Measurements from ENCODE around the gene KMT2C.

The KMT2C gene

GRCh38 chr7:152173372-152174070 lies 262.3 kb downstream of the KMT2C start:
- no peak overlapping the region for H2AFZ ChIP-seq (ENCODE audit: low read length)
- no peaks in the 10 kb centered on the region for H3K9me3 ChIP-seq (ENCODE audit: insufficient read depth, low read depth, low read length)
- H3F3A ChIP-seq (ENCODE audit: low read depth): no peaks in the 10 kb centered on the region
- peaks cover 46% of the 10 kb centered on the region for H3K36me3 ChIP-seq (ENCODE audit: insufficient read depth, low read length)
- H3K4me3 ChIP-seq (ENCODE audit: low read length, poor library complexity, severe bottlenecking): no peak overlapping the region
- H3K9me2 ChIP-seq (replicated peaks; ENCODE audit: low read depth, low read length): no peaks in the 10 kb centered on the region
- no peak overlapping the region for H3K4me2 ChIP-seq (ENCODE audit: low read depth, low read length, poor library complexity, severe bottlenecking)
- no peaks in the 10 kb centered on the region for H3K79me2 ChIP-seq (ENCODE audit: insufficient read depth, low read length)
- no peaks in the 10 kb centered on the region for H3K4me1 ChIP-seq (ENCODE audit: insufficient read depth, low read length, poor library complexity, severe bottlenecking)
- TF ChIP-seq EZH2phosphoT487 (IDR thresholded peaks at IDR 0.05; ENCODE audit: borderline replicate concordance) (no peak), CTCF (conservative IDR thresholded peaks at IDR 0.05; ENCODE audit: low read length) (peak; percentile 34; the same call in 1 of the 2 replicates)
- no peaks in the 10 kb centered on the region for H4K20me1 ChIP-seq (ENCODE audit: insufficient read depth, low read length, poor library complexity, severe bottlenecking)
- H3K9ac ChIP-seq (ENCODE audit: low read depth, low read length, poor library complexity, severe bottlenecking): no peak overlapping the region
- H3K27me3 ChIP-seq (ENCODE audit: insufficient read depth, low read length, poor library complexity, severe bottlenecking): no peaks in the 10 kb centered on the region

GRCh38 chr7:152162287-152162686 lies 273.5 kb downstream of the KMT2C start:
- Histone ChIP-seq H2AFZ (ENCODE audit: low read length) (no peak overlapping the region), H3F3A (ENCODE audit: low read depth) (no peaks in the 10 kb centered on the region), H3K4me3 (ENCODE audit: low read length, poor library complexity, severe bottlenecking) (no peak overlapping the region), H3K9me3 (ENCODE audit: insufficient read depth, low read depth, low read length) (no peaks in the 10 kb centered on the region), H3K27me3 (ENCODE audit: insufficient read depth, low read length, poor library complexity, severe bottlenecking) (no peaks in the 10 kb centered on the region), H3K4me1 (ENCODE audit: insufficient read depth, low read length, poor library complexity, severe bottlenecking) (no peaks in the 10 kb centered on the region), H3K9me2 (replicated peaks; ENCODE audit: low read depth, low read length) (no peaks in the 10 kb centered on the region), H3K4me2 (ENCODE audit: low read depth, low read length, poor library complexity, severe bottlenecking) (no peak overlapping the region), H4K20me1 (ENCODE audit: insufficient read depth, low read length, poor library complexity, severe bottlenecking) (no peaks in the 10 kb centered on the region), H3K36me3 (ENCODE audit: insufficient read depth, low read length) (peaks cover 87% of the 10 kb centered on the region), H3K9ac (ENCODE audit: low read depth, low read length, poor library complexity, severe bottlenecking) (no peak overlapping the region), H3K79me2 (ENCODE audit: insufficient read depth, low read length) (no peaks in the 10 kb centered on the region)
- TF ChIP-seq CTCF (conservative IDR thresholded peaks at IDR 0.05; ENCODE audit: low read length) (no peak), EZH2phosphoT487 (IDR thresholded peaks at IDR 0.05; ENCODE audit: borderline replicate concordance) (no peak)

GRCh38 chr7:152161171-152161570 lies 274.6 kb downstream of the KMT2C start:
- Histone ChIP-seq H4K20me1 (ENCODE audit: insufficient read depth, low read length, poor library complexity, severe bottlenecking) (no peaks in the 10 kb centered on the region), H3K4me1 (ENCODE audit: insufficient read depth, low read length, poor library complexity, severe bottlenecking) (no peaks in the 10 kb centered on the region), H3K36me3 (ENCODE audit: insufficient read depth, low read length) (peaks cover 85% of the 10 kb centered on the region), H3K79me2 (ENCODE audit: insufficient read depth, low read length) (no peaks in the 10 kb centered on the region), H3K9ac (ENCODE audit: low read depth, low read length, poor library complexity, severe bottlenecking) (no peak overlapping the region), H2AFZ (ENCODE audit: low read length) (no peak overlapping the region), H3F3A (ENCODE audit: low read depth) (no peaks in the 10 kb centered on the region), H3K4me2 (ENCODE audit: low read depth, low read length, poor library complexity, severe bottlenecking) (no peak overlapping the region), H3K4me3 (ENCODE audit: low read length, poor library complexity, severe bottlenecking) (no peak overlapping the region), H3K9me3 (ENCODE audit: insufficient read depth, low read depth, low read length) (no peaks in the 10 kb centered on the region), H3K27me3 (ENCODE audit: insufficient read depth, low read length, poor library complexity, severe bottlenecking) (no peaks in the 10 kb centered on the region), H3K9me2 (replicated peaks; ENCODE audit: low read depth, low read length) (no peaks in the 10 kb centered on the region)
- TF ChIP-seq EZH2phosphoT487 (IDR thresholded peaks at IDR 0.05; ENCODE audit: borderline replicate concordance): no peak
- TF ChIP-seq CTCF (conservative IDR thresholded peaks at IDR 0.05; ENCODE audit: low read length): no peak

All from Loucy (cell line).